22Rv1 (cell line): ENCODE measurements around the gene RYR2.
"Not testable (repeated sequence)": the region's sequence is repeated elsewhere in the genome, so short reads cannot be mapped to it uniquely, and the experiment has no call there.

Experiments
- ZFX ChIP-seq: fragments of 450-650 bp; IDR thresholded peaks from 2 replicates; pipeline ENCODE4 v1.6.1; 2017; ENCODE audit warnings: antibody characterized with exemption, borderline replicate concordance
- TF ChIP-seq, protein P1 (sequence below): fragments of 450-650 bp; IDR thresholded peaks from 2 replicates; pipeline ENCODE4 v1.5.1; 2017; ENCODE audit warnings: mild to moderate bottlenecking

DNA sequence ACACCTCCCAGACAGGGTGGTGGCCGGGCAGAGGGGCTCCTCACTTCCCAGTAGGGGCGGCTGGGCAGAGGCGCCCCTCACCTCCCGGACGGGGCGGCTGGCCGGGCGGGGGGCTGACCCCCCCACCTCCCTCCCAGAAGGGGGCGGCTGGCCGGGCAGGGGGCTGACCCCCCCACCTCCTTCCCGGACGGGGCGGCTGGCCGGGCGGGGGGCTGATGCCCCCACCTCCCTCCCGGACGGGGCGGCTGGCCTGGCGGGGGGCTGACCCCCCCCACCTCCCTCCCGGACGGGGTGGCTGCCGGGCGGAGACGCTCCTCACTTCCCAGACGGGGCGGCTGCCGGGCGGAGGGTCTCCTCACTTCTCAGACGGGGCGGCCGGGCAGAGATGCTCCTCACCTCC is 85.3 kb downstream of the RYR2 start:
- TF ChIP-seq, protein P1, sequence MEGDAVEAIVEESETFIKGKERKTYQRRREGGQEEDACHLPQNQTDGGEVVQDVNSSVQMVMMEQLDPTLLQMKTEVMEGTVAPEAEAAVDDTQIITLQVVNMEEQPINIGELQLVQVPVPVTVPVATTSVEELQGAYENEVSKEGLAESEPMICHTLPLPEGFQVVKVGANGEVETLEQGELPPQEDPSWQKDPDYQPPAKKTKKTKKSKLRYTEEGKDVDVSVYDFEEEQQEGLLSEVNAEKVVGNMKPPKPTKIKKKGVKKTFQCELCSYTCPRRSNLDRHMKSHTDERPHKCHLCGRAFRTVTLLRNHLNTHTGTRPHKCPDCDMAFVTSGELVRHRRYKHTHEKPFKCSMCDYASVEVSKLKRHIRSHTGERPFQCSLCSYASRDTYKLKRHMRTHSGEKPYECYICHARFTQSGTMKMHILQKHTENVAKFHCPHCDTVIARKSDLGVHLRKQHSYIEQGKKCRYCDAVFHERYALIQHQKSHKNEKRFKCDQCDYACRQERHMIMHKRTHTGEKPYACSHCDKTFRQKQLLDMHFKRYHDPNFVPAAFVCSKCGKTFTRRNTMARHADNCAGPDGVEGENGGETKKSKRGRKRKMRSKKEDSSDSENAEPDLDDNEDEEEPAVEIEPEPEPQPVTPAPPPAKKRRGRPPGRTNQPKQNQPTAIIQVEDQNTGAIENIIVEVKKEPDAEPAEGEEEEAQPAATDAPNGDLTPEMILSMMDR, result not testable (repeated sequence)
- not testable (repeated sequence) for TF ChIP-seq ZFX
